NCI-H510A treated with DMSO at 0.1 percent for 48 hours (cell line): Measurements from ENCODE around the gene CCDC38.

Experiments
- DNase-seq: peaks from one replicate; lab custom pipeline; 2025; lab: John Stamatoyannopoulos, UW

Gene CCDC38

GRCh38 chr12:95836185-95836609, 106.2 kb downstream of the CCDC38 start:
- DNase-seq, result no peak

DNA sequence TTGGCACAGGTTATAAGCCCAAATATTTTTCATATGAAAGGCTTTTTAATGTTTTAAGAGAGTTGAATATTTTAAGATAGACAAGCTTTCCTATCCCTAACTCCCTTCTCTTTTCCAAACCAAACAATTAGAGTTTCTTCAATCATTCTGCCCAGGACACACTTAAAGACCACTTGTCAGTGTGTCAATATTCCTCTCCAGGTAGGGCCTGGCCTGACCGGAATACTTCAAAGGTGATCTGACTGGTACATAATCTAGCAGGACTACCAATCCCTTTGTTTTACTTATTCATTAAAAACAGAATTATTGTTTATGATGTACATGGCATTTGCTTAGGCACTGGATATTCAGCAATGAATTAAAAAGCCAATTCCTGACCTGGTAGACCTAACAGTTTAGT, 107.8 kb downstream of the CCDC38 start:
- peak; percentile 30 for DNase-seq

- DNase-seq, result no peak
Observed at GRCh38 chr12:95830335-95831089, 111.9 kb downstream of the CCDC38 start.

DNA sequence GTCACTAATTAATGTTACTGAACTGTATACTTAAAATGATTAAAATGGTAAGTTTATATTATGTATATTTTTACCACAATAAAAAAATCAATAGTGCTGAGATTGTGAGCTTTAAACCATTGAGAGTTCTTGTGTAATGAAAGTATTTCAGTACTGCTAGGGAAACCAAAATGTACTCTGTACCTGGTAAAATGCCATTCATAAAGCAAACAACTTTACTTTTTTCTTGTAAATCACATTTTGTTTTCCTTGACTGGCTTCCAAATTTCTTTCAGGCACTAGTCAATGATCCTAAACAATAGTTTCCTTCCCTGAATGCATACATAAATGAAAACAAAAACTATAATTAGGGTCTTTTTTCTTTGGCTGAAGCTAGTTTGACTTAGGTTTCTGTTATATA, 113.0 kb downstream of the CCDC38 start:
- DNase-seq, result no peak

GRCh38 chr12:95820096-95820703, 122.2 kb downstream of the CCDC38 start:
- DNase-seq, result peak; percentile 39
